Measurements from ENCODE around the gene RASSF7. TPM values are rescaled to one million over a fixed set of nuclear protein-coding genes. Genes with fewer than 3 reads are reported as not detected.
A peak's percentile ranks its signal among the peaks of the same experiment; 100 is the strongest.

RASSF7 gene
- total RNA-seq, 1 experiment from 2014 or later, result 515 TPM

DNA sequence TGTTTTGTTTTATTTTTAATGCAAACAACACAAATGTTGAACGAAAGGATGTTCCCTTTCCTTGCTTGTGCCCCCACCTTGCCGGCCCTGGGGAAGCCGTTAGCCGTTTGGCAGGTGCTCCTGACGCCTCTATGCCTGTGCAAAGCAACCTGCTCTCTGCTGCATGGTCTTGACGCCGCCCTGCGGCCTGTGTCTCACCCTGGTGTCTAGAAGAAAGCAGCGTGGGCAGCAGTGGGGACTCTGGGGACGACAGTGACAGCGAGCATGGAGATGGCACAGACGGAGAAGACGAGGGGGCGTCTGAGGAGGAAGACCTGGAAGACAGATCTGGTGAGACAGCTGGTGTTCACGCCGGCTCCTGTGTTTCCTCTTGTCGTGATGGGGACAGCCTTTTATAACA is 21.0 kb downstream of the RASSF7 start:
- DNase-seq (ENCODE audit: low spot score), result no peak

- DNase-seq (ENCODE audit: low spot score), result no peak
These were observed 23.5 kb downstream of the RASSF7 start for GRCh38 chr11:584287-584686.

GRCh38 chr11:586376-587316 is 25.9 kb downstream of the RASSF7 start:
- no peak for DNase-seq (ENCODE audit: low spot score)

GRCh38 chr11:587546-587945 is 26.8 kb downstream of the RASSF7 start:
- no peak for DNase-seq (ENCODE audit: low spot score)

- peak; percentile 49 for DNase-seq (ENCODE audit: low spot score)
These were observed 27.2 kb downstream of the RASSF7 start for GRCh38 chr11:587978-588380.

DNA sequence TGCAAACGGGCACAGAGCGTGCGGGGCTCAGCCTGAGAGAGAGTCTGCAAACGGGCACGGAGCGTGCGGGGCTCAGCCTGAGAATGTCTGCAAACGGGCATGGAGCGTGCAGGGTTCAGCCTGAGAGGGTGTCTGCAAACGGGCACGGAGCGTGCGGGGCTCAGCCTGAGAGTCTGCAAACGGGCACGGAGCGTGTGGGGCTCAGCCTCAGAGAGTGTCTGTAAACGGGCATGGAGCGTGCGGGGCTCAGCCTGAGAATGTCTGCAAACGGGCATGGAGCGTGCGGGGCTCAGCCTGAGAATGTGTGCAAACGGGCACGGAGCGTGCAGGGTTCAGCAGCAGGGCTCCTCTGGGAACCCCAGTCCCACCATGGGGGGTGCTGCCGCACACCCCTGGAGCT is 29.0 kb downstream of the RASSF7 start:
- no peak for DNase-seq (ENCODE audit: low spot score)

- no peak for DNase-seq (ENCODE audit: low spot score)
These were observed 30.2 kb downstream of the RASSF7 start for GRCh38 chr11:590997-591396.

GRCh38 chr11:592501-592900 is 31.7 kb downstream of the RASSF7 start:
- DNase-seq (ENCODE audit: low spot score), result no peak

- DNase-seq (ENCODE audit: low spot score), result no peak
These were observed 32.1 kb downstream of the RASSF7 start for GRCh38 chr11:592918-593317.

- no peak for DNase-seq (ENCODE audit: low spot score)
These were observed 32.6 kb downstream of the RASSF7 start for GRCh38 chr11:593347-593746.

DNA sequence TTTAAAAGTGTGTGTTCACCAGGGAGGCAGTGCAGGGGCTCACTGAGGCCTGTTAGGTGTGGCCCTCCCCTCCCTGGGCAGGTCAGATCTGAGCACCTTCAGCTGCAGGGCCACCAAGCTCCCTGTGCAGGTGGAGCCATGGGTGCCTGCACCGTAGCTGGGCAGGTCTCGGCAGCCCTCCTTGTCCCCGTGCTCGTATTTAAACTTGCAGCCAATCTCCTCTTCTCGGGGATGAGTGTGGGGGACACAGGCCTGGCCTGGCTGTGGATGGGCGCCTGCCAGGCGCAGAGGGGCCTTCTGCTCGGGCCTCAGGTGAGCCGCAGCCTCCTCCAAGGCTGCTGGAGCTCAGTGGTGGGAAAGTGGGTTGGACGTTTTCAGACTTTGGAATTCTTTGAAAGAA is 34.6 kb downstream of the RASSF7 start:
- DNase-seq (ENCODE audit: low spot score), result no peak

GRCh38 chr11:596374-596773 is 35.6 kb downstream of the RASSF7 start:
- no peak for DNase-seq (ENCODE audit: low spot score)

GRCh38 chr11:597166-597725 is 36.5 kb downstream of the RASSF7 start:
- DNase-seq (ENCODE audit: low spot score), result no peak

DNA sequence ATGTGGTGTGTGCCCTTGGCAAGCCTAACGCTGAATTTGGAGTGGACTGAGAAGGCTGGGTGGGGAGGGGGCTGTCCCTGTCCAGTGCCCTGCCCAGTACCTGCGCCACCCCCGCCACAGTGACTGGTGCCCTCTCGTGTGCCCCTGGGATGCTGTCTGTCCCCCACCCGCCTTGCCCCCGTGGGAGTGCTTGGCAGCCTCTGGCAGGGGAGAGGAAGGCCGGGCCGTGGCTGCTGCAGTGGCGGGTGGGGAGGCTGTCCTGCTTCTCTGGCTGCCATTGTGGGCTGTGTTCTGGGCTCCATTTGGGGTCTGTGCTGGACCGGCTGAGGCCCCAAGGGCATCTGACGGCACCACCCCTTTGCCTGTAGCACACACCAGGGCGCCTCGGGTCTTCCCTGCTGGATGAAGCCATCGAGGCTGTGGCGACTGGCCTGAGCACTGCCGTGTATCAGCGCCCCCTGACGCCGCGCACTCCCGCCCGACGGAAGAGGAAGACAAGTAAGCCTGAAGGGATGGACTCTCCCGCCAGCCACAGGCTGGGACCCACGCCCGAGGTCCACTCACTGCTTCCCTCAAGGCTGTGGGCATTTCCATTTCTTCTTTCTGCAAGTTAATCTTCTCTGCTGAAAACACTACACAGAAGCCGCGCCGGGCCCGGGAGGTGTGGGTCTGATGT is 37.4 kb downstream of the RASSF7 start:
- DNase-seq (ENCODE audit: low spot score), result no peak

- no peak for DNase-seq (ENCODE audit: low spot score)
These were observed 40.9 kb downstream of the RASSF7 start for GRCh38 chr11:601573-602245.

- DNase-seq (ENCODE audit: low spot score), result no peak
These were observed 42.4 kb downstream of the RASSF7 start for GRCh38 chr11:603154-603553.

DNA sequence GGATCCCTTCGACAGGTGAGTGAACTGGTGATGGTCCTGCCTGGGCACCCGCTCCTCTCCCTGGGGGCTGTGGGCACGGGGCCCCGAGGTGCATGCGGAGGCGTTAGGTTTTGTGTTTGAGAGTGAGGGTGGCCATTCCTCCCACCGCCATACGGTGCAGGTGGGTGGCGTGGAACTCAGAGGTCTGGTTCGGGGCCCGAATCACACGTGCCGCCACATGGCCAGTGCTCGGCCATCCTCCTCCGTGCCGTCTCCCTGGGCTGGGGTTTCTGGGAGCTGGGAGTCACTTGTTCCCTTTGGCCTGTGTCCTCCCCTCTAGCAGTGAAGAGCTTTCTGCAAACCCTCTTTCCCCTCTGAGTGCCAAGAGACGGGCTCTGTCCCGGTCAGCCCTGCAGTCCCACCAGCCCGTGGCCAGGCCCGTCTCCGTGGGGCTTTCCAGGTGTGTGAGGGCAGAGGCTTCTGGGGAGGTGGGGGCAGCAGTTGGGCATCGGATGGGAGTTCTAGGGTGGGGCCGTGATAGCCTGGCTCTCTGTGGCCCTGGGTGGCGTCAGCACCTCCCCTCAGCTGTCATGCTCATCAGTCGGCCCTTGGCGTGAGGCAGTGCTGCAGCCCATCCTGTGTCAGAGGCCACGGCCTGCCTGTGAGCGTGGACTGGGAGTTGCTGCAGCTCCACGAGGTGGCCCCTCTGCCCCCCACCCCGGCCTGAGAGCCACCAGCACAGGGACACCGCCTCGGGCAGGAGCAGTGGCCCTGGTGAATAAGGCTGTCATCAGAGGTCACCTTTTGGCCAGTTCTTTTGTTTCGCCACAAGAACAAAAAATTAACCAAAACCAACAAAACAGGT is 44.7 kb downstream of the RASSF7 start:
- peak; percentile 20 for DNase-seq (ENCODE audit: low spot score)

- peak; percentile 95 for DNase-seq (ENCODE audit: low spot score)
These were observed 45.5 kb downstream of the RASSF7 start for GRCh38 chr11:606245-606644.

DNA sequence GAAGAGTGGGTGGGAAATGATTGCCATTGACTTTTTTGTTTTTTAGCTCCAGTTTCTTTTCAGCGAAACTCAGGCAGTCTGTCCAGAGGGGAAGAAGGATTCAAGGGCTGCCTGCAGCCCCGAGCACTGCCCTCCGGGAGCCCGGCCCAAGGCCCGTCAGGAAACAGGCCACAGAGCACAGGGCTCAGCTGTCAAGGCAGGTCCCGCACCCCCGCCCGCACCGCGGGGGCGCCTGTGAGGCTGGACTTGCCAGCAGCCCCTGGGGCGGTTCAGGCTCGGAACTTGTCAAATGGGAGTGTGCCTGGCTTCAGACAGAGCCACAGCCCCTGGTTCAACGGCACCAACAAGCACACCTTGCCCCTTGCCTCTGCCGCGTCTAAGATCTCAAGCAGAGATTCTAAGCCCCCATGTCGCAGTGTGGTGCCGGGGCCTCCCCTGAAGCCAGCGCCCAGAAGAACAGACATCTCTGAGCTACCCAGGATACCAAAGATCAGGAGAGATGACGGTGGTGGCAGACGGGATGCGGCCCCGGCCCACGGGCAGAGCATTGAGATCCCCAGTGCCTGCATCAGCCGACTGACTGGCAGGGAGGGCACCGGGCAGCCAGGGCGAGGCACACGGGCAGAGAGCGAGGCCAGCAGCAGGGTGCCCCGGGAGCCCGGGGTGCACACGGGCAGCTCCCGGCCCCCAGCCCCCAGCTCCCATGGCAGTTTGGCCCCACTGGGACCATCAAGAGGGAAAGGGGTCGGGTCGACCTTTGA is 46.4 kb downstream of the RASSF7 start:
- DNase-seq (ENCODE audit: low spot score), result no peak

- no peak for DNase-seq (ENCODE audit: low spot score)
These were observed 47.3 kb downstream of the RASSF7 start for GRCh38 chr11:607971-608659.

Measured in HT-29 (cell line).